NCI-H446 (cell line): Measurements from ENCODE around the gene DRAXIN.

Experiments used
- DNase-seq, 2 experiments: peaks; one replicate each; lab custom pipeline; 2025; lab: John Stamatoyannopoulos, UW

DRAXIN gene

DNA sequence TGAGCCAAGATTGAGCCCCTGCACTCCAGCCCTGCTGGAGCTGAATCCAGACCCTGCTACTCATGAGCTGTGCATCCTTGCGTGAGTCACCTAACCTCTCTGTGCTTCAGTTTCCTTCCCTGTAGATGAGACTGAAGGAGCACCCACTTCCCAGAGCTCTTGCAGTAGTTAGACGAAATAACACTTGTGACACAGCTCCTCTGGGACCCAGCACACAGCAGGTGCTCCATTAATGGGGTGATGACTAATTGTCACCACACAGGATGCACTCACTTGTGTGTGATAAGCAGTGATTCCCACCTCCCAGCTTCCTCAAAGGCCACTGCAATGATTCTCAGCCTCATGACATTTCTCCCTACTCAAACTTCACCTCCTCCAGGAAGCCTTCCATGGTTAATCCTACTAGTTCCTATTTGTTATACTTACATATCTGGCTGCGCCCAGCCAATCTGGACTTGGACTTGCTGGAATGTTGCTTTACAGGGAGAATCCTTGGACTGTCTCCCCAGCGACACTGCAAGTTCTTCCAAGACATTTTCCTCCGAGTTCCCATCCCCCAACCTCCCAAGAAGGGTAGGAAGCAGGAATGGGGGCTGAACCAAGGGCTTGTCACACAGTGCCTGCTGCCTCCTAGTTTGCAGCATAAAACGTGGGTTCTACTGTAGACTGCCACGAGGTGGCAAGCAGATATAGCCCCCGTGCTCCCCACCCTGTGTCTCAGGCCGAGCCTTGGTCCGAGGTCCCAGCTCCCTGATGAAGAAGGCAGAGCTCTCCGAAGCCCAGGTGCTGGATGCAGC is 17.2 kb downstream of the DRAXIN start:
- no peak for DNase-seq

DNA sequence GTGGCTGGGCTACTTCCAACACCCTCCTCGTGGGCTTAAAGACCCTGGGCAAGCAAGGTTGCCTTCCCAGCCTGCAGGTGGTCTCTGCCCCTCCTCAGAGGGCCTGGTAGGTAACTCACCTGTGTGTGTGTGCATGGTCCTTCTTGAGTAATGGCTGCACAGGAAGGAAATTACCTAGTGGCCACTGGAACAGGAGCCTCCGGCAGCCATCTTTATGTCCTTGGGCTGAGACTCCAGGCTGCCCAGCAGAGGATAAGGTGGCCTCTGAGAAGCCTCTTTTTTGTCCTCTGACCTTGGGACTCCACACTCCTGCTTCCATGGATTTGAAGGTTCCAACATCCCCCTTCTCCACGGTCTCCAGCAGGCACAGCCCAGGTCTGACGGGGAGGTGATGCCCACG is 20.0 kb downstream of the DRAXIN start:
- DNase-seq, result no peak

DNA sequence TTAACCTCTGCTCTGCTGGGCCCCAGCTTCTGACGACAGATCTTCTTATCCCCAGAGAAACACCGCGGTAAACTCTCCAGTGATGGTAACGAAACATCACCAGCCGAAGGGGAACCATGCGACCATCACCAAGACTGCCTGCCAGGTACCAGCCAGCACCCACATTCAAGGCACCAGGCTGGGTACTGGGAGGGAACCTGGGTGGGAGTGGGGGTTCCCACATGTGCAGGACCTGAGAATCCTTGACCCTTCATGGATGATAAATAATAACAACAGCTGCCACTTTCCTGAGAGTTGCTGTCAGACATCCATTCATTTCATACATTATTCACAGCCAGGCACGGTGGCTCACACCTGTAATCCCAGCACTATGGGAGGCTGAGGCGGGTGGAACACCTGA is 20.8 kb downstream of the DRAXIN start:
- DNase-seq, result no peak

- no peak for DNase-seq
These were observed 21.6 kb downstream of the DRAXIN start for GRCh38 chr1:11713095-11713494.

GRCh38 chr1:11714831-11715575 is 23.5 kb downstream of the DRAXIN start:
- peak in 1 of 2 experiments; percentile 35 for DNase-seq

DNA sequence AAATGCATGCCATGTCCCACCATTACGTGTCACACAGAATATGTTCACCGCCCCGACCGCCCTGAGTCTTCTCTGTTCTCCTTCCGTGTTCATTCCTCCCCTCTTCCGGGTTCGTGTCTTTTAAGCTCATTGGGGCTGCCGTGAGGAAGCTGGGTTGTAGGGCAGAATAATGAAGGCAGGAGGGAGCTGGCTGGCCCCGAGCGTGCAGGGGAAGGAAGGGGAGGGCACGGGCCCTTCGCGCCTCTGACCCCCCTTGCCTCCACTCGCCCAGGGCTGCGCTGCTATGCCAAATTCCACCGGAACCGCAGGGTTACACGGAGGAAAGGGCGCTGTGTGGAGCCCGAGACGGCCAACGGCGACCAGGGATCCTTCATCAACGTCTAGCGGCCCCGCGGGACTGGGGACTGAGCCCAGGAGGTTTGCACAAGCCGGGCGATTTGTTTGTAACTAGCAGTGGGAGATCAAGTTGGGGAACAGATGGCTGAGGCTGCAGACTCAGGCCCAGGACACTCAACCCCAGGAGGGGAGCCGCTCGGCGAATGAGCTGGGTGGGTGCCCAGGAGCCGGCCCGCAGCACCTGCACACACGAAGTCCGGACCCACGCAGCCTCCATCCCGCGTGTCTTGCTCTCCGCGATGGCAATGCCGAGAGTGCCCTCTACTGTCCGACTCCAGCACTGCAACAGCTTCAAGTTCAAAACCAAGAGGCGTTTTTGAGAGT is 28.0 kb downstream of the DRAXIN start:
- DNase-seq, result peak; percentile 38 to 71

GRCh38 chr1:11720033-11720376 is 28.5 kb downstream of the DRAXIN start:
- no peak for DNase-seq

DNA sequence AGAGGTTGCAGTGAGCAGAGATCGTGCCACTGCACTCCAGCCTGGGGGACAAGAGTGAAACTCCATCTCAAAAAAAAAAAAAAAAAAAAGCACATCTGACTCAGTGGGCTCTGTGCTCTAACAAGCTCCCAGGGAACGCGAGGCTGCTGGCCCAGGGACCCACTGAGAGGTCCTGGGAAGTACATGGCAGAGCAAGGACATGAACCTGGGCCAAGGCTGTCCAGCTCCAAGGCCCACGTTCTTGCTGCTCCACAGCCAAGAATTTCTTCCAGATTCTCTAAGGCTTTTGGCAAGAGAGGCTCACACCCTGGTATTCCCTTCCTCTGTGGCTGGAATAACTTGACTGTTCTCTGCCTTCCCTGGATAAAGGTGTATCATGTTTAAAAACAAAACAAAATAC is 29.0 kb downstream of the DRAXIN start:
- no peak for DNase-seq

DNA sequence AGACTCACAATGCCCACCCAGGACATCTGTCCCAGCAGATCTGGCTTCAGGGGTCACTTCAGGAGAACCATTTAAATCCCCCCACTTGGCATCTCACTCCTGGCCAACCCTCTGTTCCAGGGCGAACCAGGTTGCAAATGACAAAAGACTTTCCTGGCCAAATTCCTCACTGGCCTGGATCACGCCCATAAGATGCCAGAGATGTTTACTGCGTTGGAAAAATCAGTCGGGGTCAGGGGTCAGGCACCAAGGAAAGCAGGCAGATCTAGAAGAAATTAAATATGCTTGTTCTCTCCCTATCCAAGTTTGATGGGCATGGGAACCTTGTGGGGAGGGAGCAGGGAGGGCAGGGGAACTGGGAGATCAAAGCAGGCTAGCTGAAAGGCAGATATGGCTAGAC is 29.8 kb downstream of the DRAXIN start:
- DNase-seq, result no peak

- no peak for DNase-seq
These were observed 31.0 kb downstream of the DRAXIN start for GRCh38 chr1:11722538-11722937.

GRCh38 chr1:11725616-11726015 is 34.1 kb downstream of the DRAXIN start:
- no peak for DNase-seq

- DNase-seq, result no peak
These were observed 35.6 kb downstream of the DRAXIN start for GRCh38 chr1:11727119-11727518.

DNA sequence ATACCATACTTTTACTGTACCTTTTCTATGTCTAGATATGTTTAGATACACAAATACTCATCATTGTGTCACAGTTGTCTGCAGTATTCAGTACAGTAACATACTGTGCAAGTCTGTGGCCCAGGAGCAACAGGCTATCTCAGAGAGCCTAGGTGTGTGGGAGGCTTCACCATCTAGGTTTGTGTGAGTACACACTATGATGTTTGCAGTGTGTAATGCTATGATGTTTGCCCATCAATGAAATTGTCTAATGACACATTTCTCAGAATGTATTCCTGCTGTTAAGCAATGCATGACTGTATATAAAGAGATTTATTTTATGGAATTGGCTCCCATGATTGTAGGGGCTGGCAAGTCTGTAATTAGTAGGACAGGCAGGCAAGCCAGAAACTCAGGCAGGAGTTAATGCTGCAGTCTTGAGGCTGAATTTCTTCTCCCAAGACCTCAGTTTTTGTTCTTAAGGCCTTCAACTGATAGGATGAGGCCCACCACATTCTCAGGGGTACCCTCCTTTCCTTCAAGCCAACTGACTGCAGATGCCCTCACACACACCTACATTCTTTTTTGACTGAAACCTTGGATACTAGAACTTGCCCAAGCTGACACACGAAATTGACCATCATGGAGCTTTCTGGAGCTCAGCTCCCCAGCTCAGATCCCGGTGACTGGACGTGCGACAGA is 36.8 kb downstream of the DRAXIN start:
- no peak for DNase-seq

DNA sequence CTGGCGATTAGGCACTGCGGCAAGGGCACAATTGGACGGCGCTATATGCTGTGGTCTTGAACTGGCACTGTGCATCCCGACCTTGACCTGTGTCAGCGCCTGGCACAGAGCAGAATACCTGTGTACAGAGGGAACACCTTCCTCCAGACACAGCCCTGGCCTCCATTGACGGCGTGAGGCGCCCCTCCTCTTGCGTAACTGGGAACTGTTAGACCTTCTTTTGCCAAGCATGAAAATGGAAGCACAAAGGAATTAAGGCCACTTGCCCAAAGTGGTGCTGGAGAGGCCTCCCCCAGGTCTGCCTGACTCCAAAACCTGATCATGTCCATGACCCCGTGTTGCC is 37.6 kb downstream of the DRAXIN start:
- DNase-seq, result no peak

DNA sequence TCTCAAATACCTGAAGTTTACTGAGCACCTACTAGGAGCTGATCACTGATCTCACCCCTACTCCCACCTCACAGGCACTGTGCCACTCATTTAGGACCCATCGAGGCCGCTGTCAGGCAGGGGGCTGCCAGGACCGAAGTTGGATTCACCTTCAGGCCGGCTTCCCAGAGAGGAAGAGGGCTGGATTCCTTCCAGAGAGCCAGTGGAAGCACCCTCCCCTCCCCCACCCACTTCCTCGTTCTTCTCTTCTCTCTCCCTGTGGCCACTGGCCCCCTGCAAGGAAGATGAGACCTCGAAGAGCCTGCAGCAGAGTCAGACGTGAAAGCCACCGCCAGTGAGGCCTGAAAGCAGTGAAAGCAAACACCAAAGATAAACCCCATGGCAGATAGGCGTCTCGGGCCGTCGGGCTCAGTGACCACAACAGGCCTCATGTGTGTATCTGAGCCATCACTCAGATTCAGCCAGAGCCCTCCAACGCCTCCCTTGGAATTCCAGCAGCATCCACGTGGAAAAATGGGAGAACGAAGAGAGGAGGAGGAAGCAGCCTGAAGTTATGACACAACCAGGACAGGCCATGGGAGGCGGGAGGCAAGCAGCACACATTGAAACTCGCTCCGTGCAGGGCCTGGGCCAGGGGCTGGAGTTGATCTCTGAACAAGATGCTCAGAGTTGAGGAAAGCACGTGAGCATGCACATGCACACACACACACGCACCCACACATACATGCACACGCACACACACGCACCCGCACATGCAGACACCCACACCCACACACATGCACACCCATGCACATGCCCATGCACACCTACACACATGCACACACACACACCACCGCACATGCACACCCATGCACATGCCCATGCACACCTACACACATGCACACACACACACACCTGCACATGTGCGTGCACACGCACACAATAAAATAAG is 38.3 kb downstream of the DRAXIN start:
- DNase-seq, result no peak

- no peak for DNase-seq
These were observed 39.0 kb downstream of the DRAXIN start for GRCh38 chr1:11730429-11730891.

DNA sequence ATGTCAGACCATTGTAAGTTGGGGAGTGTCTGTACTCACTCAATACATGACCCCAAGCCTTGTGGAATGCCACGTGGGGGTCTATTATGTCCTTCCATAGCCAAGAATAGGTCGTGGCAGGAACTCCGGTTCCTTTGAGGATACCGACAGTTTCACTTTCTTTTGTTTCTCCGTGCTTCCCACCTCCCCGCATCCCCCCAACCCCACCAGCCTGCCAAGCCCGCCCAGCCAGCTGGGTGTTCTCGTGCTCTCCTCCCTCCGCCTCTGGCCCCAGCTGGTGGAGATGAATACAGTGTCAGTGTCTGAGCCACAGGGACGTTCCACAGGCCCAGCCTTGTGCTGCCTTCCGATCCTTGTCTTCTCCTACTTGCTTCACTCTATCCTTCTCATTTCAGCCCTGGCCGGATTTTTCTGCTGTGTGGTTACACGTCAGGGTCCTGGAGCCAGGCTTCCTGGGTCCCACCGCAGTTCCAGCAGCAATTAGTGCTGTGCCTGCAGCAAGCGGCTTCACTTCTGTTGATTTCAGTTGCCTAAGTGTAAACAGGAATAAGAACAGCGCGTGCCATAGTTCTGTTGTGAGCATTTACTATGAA is 40.3 kb downstream of the DRAXIN start:
- DNase-seq, result no peak

DNA sequence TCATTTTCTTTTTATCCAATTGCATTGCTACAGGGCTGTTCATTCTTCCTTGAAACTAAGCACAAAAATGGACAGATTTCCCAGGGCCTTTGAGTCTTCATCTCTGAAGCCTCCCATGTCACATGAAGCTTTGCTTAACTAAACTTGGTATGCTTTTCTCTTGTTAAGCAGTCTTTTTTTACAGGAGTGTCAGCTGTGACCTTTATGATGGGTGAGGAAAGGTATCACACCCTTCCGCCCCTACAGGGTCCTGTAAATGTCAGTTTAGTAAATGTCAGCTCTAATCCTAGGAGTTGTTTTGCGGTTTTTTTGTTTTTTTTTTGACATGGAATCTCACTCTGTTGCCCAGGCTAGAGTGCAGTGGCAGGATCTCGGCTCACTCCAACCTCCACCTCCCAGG is 41.8 kb downstream of the DRAXIN start:
- DNase-seq, result no peak

DNA sequence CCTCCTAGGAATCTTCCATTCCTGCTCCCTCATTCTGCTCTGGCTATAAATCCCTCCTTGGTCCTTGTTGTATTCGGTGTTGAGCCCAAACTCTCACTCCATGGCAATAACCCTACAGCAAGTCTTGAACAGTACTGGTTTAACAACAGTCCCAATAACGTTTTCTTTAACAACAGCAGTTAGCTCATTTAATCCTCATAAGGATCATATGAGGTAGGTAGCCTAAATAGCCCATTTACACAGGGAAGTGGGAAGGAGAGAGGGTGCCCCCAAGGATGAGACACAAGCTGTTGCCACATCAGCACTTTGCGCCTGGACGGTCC is 44.0 kb downstream of the DRAXIN start:
- DNase-seq, result no peak

DNA sequence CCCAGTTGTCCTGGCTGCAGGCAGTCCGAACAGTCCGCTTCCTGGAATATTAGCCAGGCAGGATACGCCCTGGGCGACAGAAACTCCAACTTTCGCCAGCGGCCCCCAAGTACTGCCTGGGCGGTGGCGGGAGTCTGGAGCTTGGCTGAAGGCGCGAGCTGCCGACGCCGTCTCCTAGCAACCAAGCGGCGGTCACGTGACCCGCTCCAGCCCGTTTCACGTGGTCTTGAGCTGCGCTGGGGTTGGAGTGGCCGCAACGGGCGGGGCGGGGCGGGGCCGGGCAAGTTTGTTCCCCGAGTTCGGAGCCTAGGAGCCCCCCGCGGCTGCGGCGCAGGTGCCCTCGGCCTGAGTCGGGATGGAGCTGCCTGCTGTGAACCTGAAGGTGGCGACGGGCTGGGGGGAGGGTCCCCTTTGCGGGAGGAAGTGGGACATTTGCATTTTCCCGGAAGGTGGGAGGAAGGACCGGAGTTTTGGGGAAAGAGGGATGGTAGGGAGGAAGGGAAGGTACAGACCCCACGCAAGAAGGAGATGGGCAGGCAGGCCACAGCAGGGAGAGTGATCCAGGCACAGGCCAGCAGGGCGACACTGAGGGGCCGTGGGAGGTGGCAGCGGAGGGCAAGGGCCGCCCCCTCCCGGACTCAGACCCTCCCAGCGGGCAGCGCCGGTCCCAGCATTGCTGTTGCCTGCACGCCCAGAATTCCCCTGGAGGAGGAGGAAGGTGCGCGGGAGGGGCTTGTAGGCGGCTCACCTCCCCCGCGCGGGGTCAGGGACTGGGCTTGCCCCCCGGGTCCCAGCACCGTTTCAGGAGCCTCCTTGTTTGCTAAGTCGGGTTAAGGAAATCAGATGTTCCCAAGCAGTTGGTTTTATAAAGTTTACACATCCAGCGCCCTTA is 44.6 kb downstream of the DRAXIN start, which contains the start of gene AGTRAP:
TSS of gene AGTRAP (plus strand) at position 283 of the 892 bp plus-strand sequence. CDS start at position 356, 73 bp downstream.
- DNase-seq, result peak; percentile 45 to 93
